NCI-H1417 (cell line): ENCODE results near the gene PLA2G2E.
"Not testable (repeated sequence)": the region's sequence is repeated elsewhere in the genome, so short reads cannot be mapped to it uniquely, and the experiment has no call there.

Experiments used
- DNase-seq, 3 experiments: peaks; one replicate each; lab custom pipeline; 2025; lab: John Stamatoyannopoulos, UW

Gene PLA2G2E

DNA sequence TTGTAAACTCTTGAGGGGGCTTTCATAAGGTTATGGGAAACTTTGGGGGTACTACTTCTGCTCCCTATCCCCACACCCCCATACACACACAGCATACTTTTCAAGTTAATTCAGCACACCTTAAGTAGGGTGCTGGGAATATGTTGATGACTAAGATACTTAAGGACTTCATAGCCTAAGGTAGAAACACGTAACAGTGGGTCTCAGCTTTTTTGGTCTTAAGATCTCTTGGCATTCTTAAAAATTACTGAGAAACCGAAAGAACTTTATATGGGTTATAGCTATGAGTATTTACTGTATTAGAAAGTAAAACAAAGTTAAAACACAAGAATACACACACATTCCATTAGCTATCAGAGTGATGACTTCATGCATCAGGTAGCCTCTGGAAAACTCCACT lies 39.1 kb downstream of the PLA2G2E start:
- DNase-seq, result no peak

GRCh38 chr1:19882111-19883071 lies 41.0 kb downstream of the PLA2G2E start, which contains the start of gene OTUD3:
Gene OTUD3 (plus strand): TSS chr1:19882395. CDS start chr1:19882514, 119 bp downstream.
- peak; percentile 96 to 99 (median 98) for DNase-seq

DNA sequence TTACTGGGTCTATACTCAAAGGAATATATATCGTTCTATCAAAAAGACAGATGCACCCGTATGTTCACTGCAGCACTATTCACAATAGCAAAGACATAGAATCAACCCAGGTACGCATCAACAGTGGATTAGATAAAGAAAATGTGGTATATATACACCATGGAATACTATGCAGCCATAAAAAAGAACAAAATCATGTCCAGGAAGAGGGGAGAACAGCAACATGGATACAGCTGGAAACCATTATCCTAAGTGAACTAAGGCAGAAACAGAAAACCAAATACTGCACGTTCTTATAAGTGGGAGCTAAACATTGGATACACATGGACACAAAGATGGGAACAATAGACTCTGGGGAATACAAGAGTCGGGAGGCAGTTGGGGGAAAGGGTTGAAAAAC lies 42.6 kb downstream of the PLA2G2E start:
- DNase-seq, result not testable (repeated sequence)

- DNase-seq, result no peak
Observed at GRCh38 chr1:19879661-19880060, 43.8 kb downstream of the PLA2G2E start.

DNA sequence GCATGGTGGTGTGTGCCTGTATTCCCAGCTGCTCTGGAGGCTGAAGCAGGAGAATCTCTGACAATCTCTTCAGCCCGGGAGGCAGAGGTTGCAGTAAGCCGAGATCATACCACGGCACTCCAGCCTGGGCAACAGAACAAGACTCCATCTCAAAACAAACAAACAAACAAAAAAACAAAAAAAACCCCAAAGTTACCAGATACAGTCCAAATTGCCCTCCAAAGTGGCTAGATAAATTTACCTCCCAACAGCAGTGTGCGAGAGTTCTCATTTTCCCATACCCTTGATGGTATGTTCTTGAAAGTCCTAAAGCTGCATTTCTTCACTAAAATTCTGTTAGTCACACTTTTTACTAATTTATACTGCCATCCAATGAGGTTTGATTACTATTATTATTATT lies 44.2 kb downstream of the PLA2G2E start:
- no peak for DNase-seq

GRCh38 chr1:19878637-19878985 lies 44.8 kb downstream of the PLA2G2E start:
- no peak for DNase-seq

DNA sequence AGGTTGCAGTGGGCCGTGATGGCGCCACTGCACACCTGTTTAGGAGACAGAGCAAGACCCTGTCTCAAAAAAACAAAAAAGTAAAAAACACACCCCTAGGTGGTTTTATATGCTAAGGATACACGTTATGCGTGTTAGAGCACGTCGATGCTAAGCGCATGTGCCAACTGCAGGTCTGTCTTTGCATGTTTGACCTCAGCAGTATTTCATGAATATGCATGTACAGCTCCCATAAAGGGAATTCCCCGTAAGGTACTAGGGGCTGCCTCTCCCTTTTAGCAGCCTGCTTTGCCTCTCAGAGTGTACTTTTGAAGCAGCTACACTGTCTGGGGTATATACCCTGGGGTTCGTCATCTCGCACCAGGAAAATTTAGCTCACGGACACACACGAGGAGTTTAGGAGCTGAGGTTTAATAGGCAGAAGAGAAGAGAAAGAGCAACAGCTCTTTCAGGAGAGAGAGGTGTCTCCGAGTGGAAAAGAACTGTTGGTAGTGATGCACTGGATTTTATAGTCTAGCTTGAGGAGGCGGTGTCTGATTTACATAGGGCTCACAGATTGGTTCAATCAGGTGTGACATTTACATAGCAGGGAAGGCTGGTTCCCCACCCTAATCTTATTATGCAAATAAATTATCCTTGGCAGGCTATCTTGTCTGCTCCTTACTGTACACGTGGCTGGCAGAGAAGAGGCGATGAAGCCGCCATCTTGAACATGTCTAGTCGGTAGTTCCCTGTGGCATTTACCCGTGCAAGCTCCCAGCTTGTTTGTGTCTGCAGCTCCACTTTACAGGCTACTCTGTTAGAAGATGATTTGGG lies 45.4 kb downstream of the PLA2G2E start:
- no peak for DNase-seq

DNA sequence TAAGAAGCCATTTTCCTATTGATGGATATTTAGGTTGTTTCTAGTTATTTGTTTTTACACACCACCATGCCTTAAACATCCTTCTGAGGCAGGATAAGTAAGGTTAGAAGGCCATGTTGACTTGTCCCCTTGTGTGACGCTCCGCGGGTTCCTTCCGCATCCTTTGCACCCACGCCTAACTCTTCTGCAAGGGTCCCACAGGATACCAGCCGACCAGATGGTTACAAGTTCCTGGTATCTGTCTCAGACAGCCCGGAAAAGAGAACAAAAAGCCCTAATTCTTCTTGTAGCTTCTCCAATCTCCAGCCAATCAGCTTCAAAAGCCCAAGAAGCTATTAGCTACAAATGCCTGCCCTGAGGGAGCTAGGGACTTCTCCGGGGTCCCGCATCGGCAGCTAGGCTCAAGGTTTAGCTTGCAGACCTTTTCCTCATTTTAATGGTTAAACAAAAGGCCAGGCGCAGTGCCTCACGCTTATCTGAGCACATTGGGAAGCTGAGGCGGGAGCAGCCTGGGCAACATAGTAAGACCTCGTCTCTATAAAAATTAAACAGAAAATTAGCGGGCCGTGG lies 46.2 kb downstream of the PLA2G2E start:
- DNase-seq, result no peak

GRCh38 chr1:19872190-19872589 lies 51.2 kb downstream of the PLA2G2E start:
- DNase-seq, result peak; percentile 10 to 84 (median 74)
